Measurements from ENCODE around the gene ATG3.

The ATG3 gene

GRCh38 chr3:112587336-112587735, 25.6 kb upstream of the ATG3 start:
- no peak for ATAC-seq
- TF ChIP-seq ZFP30 (CRISPR knock-in tag; IDR thresholded peaks at IDR 0.05): no peak
- no peak for TF ChIP-seq TSHZ2 (CRISPR knock-in tag; IDR thresholded peaks at IDR 0.05)
- TF ChIP-seq POU6F1 (CRISPR knock-in tag; IDR thresholded peaks at IDR 0.05; ENCODE audit: borderline replicate concordance, low read depth): no peak
- TF ChIP-seq OSR1 (CRISPR knock-in tag; IDR thresholded peaks at IDR 0.05): no peak

- TF ChIP-seq POU6F1 (CRISPR knock-in tag; IDR thresholded peaks at IDR 0.05; ENCODE audit: borderline replicate concordance, low read depth): no peak
- no peak for TF ChIP-seq ESRRG (CRISPR knock-in tag; IDR thresholded peaks at IDR 0.05)
- no peak for TF ChIP-seq CREB5 (CRISPR knock-in tag; IDR thresholded peaks at IDR 0.05; ENCODE audit: low read depth)
- no peak for TF ChIP-seq ZNF70 (CRISPR knock-in tag; IDR thresholded peaks at IDR 0.05)
- TF ChIP-seq ISL1 (CRISPR knock-in tag; IDR thresholded peaks at IDR 0.05): no peak
- TF ChIP-seq TSHZ2 (CRISPR knock-in tag; IDR thresholded peaks at IDR 0.05): no peak
- no peak for TF ChIP-seq OSR1 (CRISPR knock-in tag; IDR thresholded peaks at IDR 0.05)
- TF ChIP-seq TOX (CRISPR knock-in tag; IDR thresholded peaks at IDR 0.05; ENCODE audit: borderline replicate concordance): no peak
- TF ChIP-seq BACH2 (CRISPR knock-in tag; IDR thresholded peaks at IDR 0.05; ENCODE audit: borderline replicate concordance): no peak
- TF ChIP-seq ZFP30 (CRISPR knock-in tag; IDR thresholded peaks at IDR 0.05): no peak
- no peak for ATAC-seq
Measured at GRCh38 chr3:112585782-112586181, 24.0 kb upstream of the ATG3 start.

- TF ChIP-seq ZNF565 (CRISPR knock-in tag; conservative IDR thresholded peaks at IDR 0.05; ENCODE audit: low read depth) (no peak), ZC3H10 (CRISPR knock-in tag; IDR thresholded peaks at IDR 0.05) (no peak), OSR1 (CRISPR knock-in tag; IDR thresholded peaks at IDR 0.05) (no peak), GLIS3 (CRISPR knock-in tag; IDR thresholded peaks at IDR 0.05) (no peak), ZFP30 (CRISPR knock-in tag; IDR thresholded peaks at IDR 0.05) (no peak), TOX (CRISPR knock-in tag; IDR thresholded peaks at IDR 0.05; ENCODE audit: borderline replicate concordance) (no peak), SNAI2 (CRISPR knock-in tag; IDR thresholded peaks at IDR 0.05) (no peak), CSRNP3 (CRISPR knock-in tag; IDR thresholded peaks at IDR 0.05) (no peak), CSDC2 (CRISPR knock-in tag; IDR thresholded peaks at IDR 0.05) (no peak), ZFP3 (CRISPR knock-in tag; IDR thresholded peaks at IDR 0.05) (no peak), POU6F1 (CRISPR knock-in tag; IDR thresholded peaks at IDR 0.05; ENCODE audit: borderline replicate concordance, low read depth) (no peak), CREB5 (CRISPR knock-in tag; IDR thresholded peaks at IDR 0.05; ENCODE audit: low read depth) (no peak), RARB (CRISPR knock-in tag; IDR thresholded peaks at IDR 0.05) (no peak), ZNF70 (CRISPR knock-in tag; IDR thresholded peaks at IDR 0.05) (no peak), ARNTL (CRISPR knock-in tag; IDR thresholded peaks at IDR 0.05; ENCODE audit: borderline replicate concordance, low read depth) (no peak), PPARA (CRISPR knock-in tag; IDR thresholded peaks at IDR 0.05; ENCODE audit: borderline replicate concordance) (no peak), TCF4 (CRISPR knock-in tag; IDR thresholded peaks at IDR 0.05; ENCODE audit: borderline replicate concordance) (no peak)
- ATAC-seq: no peak
Measured at GRCh38 chr3:112583105-112583504, 21.3 kb upstream of the ATG3 start.
